GM06990 (cell line): Measurements from ENCODE around the gene E2F2.

Experiments used
- DNase-seq: peaks from one replicate; pipeline ENCODE4 v3.0.0-alpha.2; 2011; ENCODE audit not compliant: insufficient read length; ENCODE audit errors: extremely low read depth
- H3K27me3 ChIP-seq: replicated peaks from 2 replicates; pipeline ENCODE4 v1.6.0; 2011; ENCODE audit warnings: low read length; ENCODE audit not compliant: control insufficient read depth, insufficient read depth
- H3K36me3 ChIP-seq: 2 replicates; pipeline ENCODE4 v1.5.1; 2011; ENCODE audit warnings: low read length; ENCODE audit not compliant: control insufficient read depth, insufficient read depth
- H3K4me3 ChIP-seq: replicated peaks from 2 replicates; pipeline ENCODE4 v1.5.1; 2011; ENCODE audit warnings: low read depth, mild to moderate bottlenecking, control low read depth, low read length
- TF ChIP-seq, protein P1 (sequence below): IDR thresholded peaks from 2 replicates; pipeline ENCODE4 v1.5.1; 2011; ENCODE audit warnings: low read length, control low read depth, mild to moderate bottlenecking, inconsistent platforms; ENCODE audit not compliant: insufficient read depth, poor library complexity, severe bottlenecking

Gene E2F2

DNA sequence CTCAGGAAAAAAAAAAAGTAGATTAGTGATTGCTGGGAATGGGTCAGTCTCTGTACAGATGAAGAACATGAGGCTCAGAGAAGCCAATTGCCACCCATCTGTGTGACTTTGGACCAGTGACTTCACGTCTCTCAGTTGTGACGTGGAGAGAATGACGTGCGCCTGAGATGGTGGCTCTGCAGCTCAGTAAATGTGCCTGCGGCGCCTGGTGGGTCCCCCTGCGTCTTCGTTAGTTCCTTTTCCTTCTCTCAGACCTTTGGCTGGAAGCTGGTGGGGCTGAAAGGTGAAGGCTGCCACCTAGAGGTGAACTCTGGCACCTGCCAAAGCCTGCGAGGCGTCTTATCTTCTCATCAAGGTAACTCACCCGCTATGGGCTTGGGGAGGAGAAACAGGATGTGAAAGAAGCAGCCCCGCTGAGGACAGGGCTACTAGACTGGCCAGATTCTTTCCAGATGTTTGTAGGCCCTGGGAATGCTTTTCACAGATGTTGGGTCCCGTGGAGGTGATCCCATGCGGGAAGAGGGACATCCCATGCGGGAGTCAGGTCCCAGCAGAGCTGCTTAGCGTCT is 8.7 kb upstream of the E2F2 start:
- TF ChIP-seq, protein P1, sequence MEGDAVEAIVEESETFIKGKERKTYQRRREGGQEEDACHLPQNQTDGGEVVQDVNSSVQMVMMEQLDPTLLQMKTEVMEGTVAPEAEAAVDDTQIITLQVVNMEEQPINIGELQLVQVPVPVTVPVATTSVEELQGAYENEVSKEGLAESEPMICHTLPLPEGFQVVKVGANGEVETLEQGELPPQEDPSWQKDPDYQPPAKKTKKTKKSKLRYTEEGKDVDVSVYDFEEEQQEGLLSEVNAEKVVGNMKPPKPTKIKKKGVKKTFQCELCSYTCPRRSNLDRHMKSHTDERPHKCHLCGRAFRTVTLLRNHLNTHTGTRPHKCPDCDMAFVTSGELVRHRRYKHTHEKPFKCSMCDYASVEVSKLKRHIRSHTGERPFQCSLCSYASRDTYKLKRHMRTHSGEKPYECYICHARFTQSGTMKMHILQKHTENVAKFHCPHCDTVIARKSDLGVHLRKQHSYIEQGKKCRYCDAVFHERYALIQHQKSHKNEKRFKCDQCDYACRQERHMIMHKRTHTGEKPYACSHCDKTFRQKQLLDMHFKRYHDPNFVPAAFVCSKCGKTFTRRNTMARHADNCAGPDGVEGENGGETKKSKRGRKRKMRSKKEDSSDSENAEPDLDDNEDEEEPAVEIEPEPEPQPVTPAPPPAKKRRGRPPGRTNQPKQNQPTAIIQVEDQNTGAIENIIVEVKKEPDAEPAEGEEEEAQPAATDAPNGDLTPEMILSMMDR = peak; percentile 93
- H3K4me3 ChIP-seq = no peak overlapping the region; the same call in 1 of the 2 replicates
- no peaks in the 10 kb centered on the region for H3K27me3 ChIP-seq
- H3K36me3 ChIP-seq = no peaks in the 10 kb centered on the region
- DNase-seq = peak; percentile 89

DNA sequence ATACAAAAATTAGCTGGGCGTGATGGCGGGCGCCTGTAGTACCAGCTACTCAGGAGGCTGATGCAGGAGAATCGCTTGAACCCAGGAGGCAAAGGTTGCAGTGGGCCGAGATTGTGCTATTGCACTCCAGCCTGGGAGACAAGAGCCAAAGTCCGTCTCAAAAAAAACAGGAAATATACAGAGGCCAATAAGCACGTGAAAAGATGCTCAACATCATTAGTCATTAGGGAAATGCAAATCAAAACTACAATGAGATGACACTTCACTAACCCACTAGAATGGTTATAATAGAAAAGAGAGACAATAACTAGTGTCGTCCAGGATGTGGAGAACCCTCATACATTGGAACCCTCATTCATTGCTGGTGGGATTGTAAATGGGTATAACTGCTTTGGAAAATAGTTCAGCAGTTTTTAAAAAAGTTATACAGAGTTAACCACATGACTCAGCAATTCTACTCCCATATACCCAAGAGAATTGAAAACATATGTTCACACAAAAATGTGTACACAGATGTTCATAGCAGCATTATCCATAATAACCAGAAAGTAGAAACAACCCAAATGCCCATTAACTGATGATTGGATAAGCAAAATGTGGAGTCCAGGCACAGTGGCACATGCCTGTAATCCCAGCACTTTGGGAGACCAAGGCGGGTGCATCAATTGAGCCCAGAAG is 6.4 kb upstream of the E2F2 start:
- H3K27me3 ChIP-seq = no peaks in the 10 kb centered on the region
- DNase-seq = no peak
- TF ChIP-seq, protein P1 = no peak
- H3K4me3 ChIP-seq = no peak overlapping the region
- no peaks in the 10 kb centered on the region for H3K36me3 ChIP-seq

- Histone ChIP-seq H3K36me3 (no peaks in the 10 kb centered on the region), H3K27me3 (no peaks in the 10 kb centered on the region), H3K4me3 (no peak overlapping the region)
- DNase-seq = no peak
- TF ChIP-seq, protein P1 = no peak
These were observed 2.4 kb upstream of the E2F2 start for GRCh38 chr1:23533246-23534023.

DNA sequence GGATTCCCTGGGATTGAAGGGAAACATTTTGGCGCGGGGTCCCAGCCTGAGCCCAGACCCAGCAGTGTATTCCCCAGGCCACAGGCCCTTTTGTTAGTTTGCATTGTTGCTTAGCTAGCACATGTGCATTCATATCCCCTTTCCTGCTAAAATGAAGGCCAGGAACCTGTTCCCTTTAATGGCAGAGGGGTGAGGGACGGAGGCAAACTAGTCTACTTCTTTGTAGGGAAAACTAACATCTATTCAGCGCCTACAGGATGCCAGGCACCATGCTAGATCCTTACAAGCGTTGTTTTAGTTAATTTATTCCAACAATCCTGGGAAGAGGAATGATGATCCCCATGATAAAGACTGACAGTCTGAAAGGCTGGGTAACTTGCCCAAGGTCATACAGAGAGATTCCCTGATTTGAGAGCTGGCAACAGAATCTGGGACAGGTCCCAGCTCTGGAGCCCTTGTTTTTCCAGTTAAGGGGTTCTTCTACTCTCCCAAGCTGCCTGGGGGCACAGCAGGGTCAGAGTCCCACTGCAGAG is 595 bp upstream of the E2F2 start:
- Histone ChIP-seq H3K36me3 (no peaks in the 10 kb centered on the region), H3K27me3 (no peaks in the 10 kb centered on the region), H3K4me3 (peak overlapping the region; percentile 35)
- TF ChIP-seq, protein P1 = no peak
- no peak for DNase-seq

DNA sequence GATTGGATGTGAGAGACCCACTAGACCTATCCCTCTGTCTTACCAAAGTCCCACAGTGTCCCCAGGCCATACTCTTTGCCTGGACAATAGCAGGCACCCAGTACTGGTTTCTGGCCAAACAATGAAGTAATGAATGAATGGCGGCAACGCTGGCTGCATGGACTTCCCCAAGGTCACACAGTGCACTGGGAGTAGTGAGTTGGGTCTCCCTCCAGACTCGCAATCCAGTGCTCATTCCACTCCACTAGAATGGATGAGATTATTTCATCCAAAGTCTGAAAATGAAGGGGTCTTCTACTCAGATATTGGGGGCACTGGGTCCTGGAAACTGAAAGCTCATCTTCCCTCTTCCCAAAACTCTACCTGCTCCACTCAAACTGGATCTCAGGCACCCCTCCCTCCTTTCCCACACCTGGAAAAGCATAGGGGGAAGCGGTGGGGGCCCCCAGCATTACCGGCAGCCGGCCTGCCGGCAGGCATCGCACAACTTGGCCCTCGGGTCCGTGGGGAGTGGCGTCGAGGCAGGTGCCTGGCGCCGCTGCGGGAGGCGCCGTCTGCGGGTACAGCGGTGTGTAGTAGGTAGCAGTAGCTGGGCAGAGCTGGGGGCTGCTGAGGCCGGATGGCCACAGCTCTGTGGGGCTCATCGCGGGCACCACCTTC is 816 bp downstream of the E2F2 start:
- no peaks in the 10 kb centered on the region for H3K27me3 ChIP-seq
- TF ChIP-seq, protein P1 = no peak
- H3K4me3 ChIP-seq = peak overlapping the region; percentile 66
- H3K36me3 ChIP-seq = no peaks in the 10 kb centered on the region
- DNase-seq = peak; percentile 75
